Inflammatory macrophage (primary cell): ENCODE measurements around the gene MIS18A.
A peak's percentile ranks its signal among the peaks of the same experiment; 100 is the strongest.
"Not testable (repeated sequence)": the region's sequence is repeated elsewhere in the genome, so short reads cannot be mapped to it uniquely, and the experiment has no call there.

Experiments
- DNase-seq, 2 donors: peaks; one replicate each; pipeline ENCODE4 v3.0.0-alpha.2; 2020 to 2022

Gene MIS18A

GRCh38 chr21:32303385-32303784 is 24.5 kb upstream of the MIS18A start:
- no peak for DNase-seq

GRCh38 chr21:32302560-32302959 is 23.7 kb upstream of the MIS18A start:
- no peak for DNase-seq

GRCh38 chr21:32301596-32301995 is 22.7 kb upstream of the MIS18A start:
- no peak for DNase-seq

GRCh38 chr21:32300117-32300681 is 21.4 kb upstream of the MIS18A start:
- no peak for DNase-seq

- DNase-seq, result no peak
These were observed 20.8 kb upstream of the MIS18A start for GRCh38 chr21:32299695-32300094.

- DNase-seq, result no peak
These were observed 19.8 kb upstream of the MIS18A start, which contains the start of gene MRAP for GRCh38 chr21:32298658-32299081. Gene MRAP, plus strand, starts transcription at chr21:32298855. Its CDS starts 117 bp downstream, at chr21:32298972.

GRCh38 chr21:32298148-32298559 is 19.3 kb upstream of the MIS18A start:
- no peak for DNase-seq

- DNase-seq, result no peak
These were observed 18.6 kb upstream of the MIS18A start for GRCh38 chr21:32297449-32297848.

GRCh38 chr21:32285476-32285875 is 6.6 kb upstream of the MIS18A start:
- no peak for DNase-seq

GRCh38 chr21:32282992-32283391 is 4.1 kb upstream of the MIS18A start:
- no peak for DNase-seq

- DNase-seq, result no peak
These were observed 2.7 kb upstream of the MIS18A start for GRCh38 chr21:32281531-32281930.

GRCh38 chr21:32279377-32279680 is 480 bp upstream of the MIS18A start:
- DNase-seq, result no peak

GRCh38 chr21:32278103-32278502 is 746 bp downstream of the MIS18A start:
- peak in 1 of 2 donors; percentile 17 for DNase-seq

- DNase-seq, result no peak
These were observed 2.2 kb downstream of the MIS18A start for GRCh38 chr21:32276671-32277070.

GRCh38 chr21:32270748-32271147 is 8.1 kb downstream of the MIS18A start:
- DNase-seq, result no peak

- DNase-seq, result not testable (repeated sequence)
These were observed 13.5 kb downstream of the MIS18A start for GRCh38 chr21:32265321-32265720.

- no peak for DNase-seq
These were observed 16.9 kb downstream of the MIS18A start for GRCh38 chr21:32261929-32262328.

GRCh38 chr21:32260130-32260529 is 18.7 kb downstream of the MIS18A start:
- DNase-seq, result no peak

- not testable (repeated sequence) for DNase-seq
These were observed 20.1 kb downstream of the MIS18A start for GRCh38 chr21:32258786-32259048.

- DNase-seq, result peak; percentile 62 to 65
These were observed 20.7 kb downstream of the MIS18A start for GRCh38 chr21:32257962-32258785.

GRCh38 chr21:32256873-32257620 is 21.8 kb downstream of the MIS18A start:
- no peak for DNase-seq

GRCh38 chr21:32256251-32256650 is 22.6 kb downstream of the MIS18A start:
- DNase-seq, result no peak

- no peak for DNase-seq
These were observed 25.6 kb downstream of the MIS18A start for GRCh38 chr21:32253215-32253641.

- no peak for DNase-seq
These were observed 26.7 kb downstream of the MIS18A start for GRCh38 chr21:32252136-32252535.
